ENCODE measurements around the gene KDM5C. TPM values are rescaled to one million over a fixed set of nuclear protein-coding genes. Genes with fewer than 3 reads are reported as not detected.

KDM5C gene
- total RNA-seq, 1 donor from 2014 or later, result 75.2 TPM

DNA sequence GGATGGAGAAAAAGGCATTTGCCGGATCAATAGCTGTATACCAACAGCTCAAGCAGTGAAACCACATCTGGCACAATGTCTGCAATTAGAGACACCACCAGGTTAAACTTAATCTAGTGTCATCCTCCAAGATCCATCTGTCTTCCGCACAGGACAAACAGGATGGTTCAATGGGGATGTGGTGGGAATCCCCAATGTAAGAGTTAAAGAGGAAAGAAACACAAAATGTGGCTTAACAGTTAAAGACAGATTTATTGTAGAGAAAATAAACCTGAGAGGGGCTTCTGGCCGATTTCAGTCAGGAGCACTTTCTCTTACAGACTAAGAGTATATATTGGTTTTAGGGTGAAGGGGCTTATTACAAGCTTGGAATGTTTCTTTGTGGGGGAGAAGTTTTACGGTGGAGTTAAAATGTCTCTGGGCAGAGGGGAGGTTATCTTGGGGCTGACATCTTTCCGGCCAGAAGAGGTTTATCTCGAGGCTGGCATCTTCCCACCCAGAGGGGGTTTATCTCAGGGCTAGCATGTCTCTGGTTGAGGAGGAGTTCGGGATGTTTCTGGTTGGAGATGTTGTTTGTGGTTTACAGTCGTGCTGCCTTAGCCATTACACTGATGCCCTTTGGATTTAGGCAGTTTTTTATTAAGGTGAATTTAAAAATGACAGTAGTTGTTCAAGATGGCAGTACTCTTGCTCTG lies 69.3 kb downstream of the KDM5C start:
- Mint-ChIP-seq H3K4me1 (ENCODE audit: low read depth) (no peaks in the 10 kb centered on the region), H3K4me3 (ENCODE audit: unreplicated experiment) (no peak overlapping the region), H3K36me3 (ENCODE audit: low read depth) (no peaks in the 10 kb centered on the region), H3K27ac (ENCODE audit: unreplicated experiment) (no peak overlapping the region), H3K27me3 (ENCODE audit: low read depth) (no peaks in the 10 kb centered on the region), H3K9me3 (ENCODE audit: low read depth) (peaks cover 23% of the 10 kb centered on the region)
- TF ChIP-seq, protein P1, sequence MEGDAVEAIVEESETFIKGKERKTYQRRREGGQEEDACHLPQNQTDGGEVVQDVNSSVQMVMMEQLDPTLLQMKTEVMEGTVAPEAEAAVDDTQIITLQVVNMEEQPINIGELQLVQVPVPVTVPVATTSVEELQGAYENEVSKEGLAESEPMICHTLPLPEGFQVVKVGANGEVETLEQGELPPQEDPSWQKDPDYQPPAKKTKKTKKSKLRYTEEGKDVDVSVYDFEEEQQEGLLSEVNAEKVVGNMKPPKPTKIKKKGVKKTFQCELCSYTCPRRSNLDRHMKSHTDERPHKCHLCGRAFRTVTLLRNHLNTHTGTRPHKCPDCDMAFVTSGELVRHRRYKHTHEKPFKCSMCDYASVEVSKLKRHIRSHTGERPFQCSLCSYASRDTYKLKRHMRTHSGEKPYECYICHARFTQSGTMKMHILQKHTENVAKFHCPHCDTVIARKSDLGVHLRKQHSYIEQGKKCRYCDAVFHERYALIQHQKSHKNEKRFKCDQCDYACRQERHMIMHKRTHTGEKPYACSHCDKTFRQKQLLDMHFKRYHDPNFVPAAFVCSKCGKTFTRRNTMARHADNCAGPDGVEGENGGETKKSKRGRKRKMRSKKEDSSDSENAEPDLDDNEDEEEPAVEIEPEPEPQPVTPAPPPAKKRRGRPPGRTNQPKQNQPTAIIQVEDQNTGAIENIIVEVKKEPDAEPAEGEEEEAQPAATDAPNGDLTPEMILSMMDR (IDR thresholded peaks at IDR 0.05), result no peak
- DNase-seq (ENCODE audit: low spot score), result no peak

DNA sequence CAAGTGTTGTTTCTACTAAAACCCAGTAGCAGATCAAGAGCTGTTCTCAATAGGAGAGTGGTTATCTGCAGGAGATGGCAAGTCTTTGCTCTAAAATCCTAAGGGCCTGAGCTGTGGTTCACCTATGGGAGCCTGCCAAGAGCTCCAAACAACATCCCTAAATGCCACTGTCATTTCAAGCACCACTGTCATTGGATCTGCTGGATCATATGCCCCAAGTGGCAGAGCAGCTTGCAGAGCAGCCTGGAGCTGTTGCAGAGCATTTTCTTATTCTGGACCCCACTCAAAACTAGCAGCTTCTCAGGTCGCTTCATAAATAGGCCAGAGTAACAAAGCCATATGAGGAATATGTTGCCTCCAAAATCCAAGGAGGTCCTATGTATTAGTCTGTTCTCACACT lies 71.4 kb downstream of the KDM5C start:
- peaks cover 20% of the 10 kb centered on the region for H3K9me3 Mint-ChIP-seq (ENCODE audit: low read depth)
- H3K36me3 Mint-ChIP-seq (ENCODE audit: low read depth), result no peaks in the 10 kb centered on the region
- TF ChIP-seq, protein P1 (IDR thresholded peaks at IDR 0.05), result no peak
- H3K27ac Mint-ChIP-seq (ENCODE audit: unreplicated experiment), result no peak overlapping the region
- H3K27me3 Mint-ChIP-seq (ENCODE audit: low read depth), result no peaks in the 10 kb centered on the region
- no peaks in the 10 kb centered on the region for H3K4me1 Mint-ChIP-seq (ENCODE audit: low read depth)
- DNase-seq (ENCODE audit: low spot score), result no peak
- no peak overlapping the region for H3K4me3 Mint-ChIP-seq (ENCODE audit: unreplicated experiment)

Small RNAs within 50 kb of the gene (microRNA-seq; reads per million reads assigned to microRNA genes)
- 3.3 reads per million for gene MIR6894 (ENCODE audit: borderline number of aligned reads)
- gene MIR6895 (ENCODE audit: borderline number of aligned reads), result not detected

Other genes with a start within 250 kb of the KDM5C start
- 7.9 to 18.2 TPM (median 8.5 TPM) in 3 replicates for gene GPR173, start 176.4 kb downstream of the KDM5C start, total RNA-seq
- 25.9 to 42.5 TPM (median 29.8 TPM) in 3 replicates for gene TSPYL2, start 142.8 kb downstream of the KDM5C start, total RNA-seq
- 5.8 to 12.7 TPM (median 6.6 TPM) in 3 replicates for gene KANTR, start 131.1 kb downstream of the KDM5C start, total RNA-seq
- 8.0 to 11.6 TPM (median 8.2 TPM) in 3 replicates for gene IQSEC2, start 56.4 kb upstream of the KDM5C start, total RNA-seq
- gene SMC1A, start 197.4 kb upstream of the KDM5C start, total RNA-seq, result 42.8 to 69.5 TPM (median 44.4 TPM) in 3 replicates
- gene RIBC1, start 197.7 kb upstream of the KDM5C start, total RNA-seq, result 0.38 to 0.99 TPM (median 0.60 TPM) in 3 replicates
- 69.4 to 91.4 TPM (median 72.3 TPM) in 3 replicates for gene HSD17B10, start 209.2 kb upstream of the KDM5C start, total RNA-seq

Measured in chondrocyte (in vitro differentiated cells).